Dermis microvascular lymphatic vessel endothelial cell (primary cell): ENCODE measurements around the gene KRTAP5-11. TPM values are rescaled to one million over a fixed set of nuclear protein-coding genes. Genes with fewer than 3 reads are reported as not detected.
"Not testable (repeated sequence)": the region's sequence is repeated elsewhere in the genome, so short reads cannot be mapped to it uniquely, and the experiment has no call there.

Experiments used
- DNase-seq, 2 donors: peaks; one replicate each; pipeline versions ENCODE4 v3.0.0 to v3.0.0-alpha.2; 2010; ENCODE audit warnings: low read depth in 2 of 2
- total RNA-seq: library from RNA; depleted of rRNA; stranded (reverse); fragments of >200 nt; gene quantifications from 2 replicates; pipeline ENCODE4 v1.2.1, GENCODE V29; 2014

Gene KRTAP5-11, protein sequence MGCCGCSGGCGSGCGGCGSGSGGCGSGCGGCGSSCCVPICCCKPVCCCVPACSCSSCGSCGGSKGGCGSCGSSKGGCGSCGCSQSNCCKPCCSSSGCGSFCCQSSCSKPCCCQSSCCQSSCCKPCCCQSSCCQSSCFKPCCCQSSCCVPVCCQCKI
- not detected in 2 replicates for total RNA-seq

GRCh38 chr11:71582309-71582895 is at the start of gene KRTAP5-11:
KRTAP5-11 (minus strand) TSS chr11:71582875; CDS start chr11:71582837, 38 bp downstream.
- DNase-seq, result no peak

DNA sequence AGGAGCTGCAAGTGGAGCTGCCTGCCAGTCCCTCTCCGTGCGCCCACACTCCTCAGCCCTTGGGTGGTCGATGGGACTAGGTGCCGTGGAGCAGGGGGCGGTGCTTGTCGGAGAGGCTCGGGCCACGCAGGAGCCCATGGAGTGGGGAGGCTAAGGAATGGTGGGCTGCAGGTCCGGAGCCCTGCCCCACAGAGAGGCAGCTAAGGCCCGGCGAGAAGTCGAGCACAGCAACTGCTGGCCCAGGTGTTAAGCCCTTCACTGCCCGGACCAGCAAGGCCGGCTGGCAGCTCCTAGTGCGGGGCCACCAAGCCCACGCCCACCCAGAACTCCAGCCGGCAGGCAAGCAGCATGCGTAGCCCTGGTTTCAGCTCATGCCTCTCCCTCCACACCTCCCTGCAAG is 48.9 kb upstream of the KRTAP5-11 start:
- DNase-seq, result not testable (repeated sequence)

DNA sequence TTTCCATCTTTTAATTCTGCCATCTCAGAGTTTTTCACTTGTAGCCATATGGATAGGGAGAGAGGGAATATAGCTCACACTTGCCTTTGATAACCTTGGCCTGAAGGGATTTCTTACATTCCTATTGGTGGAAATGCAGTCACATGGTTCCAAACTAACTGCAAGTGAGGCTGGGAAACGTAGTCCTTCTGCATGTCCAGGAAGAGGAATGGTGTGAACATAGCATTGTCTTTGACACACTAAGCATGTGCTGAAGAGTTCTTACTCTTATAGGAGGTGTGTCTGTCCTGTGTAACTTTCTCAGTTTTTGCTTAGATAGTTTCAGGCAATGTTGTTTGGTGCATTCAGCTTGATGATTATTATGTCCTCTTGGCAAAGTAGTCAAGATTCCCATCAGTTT is 47.4 kb upstream of the KRTAP5-11 start:
- peak in 1 of 2 donors; percentile 12 for DNase-seq

DNA sequence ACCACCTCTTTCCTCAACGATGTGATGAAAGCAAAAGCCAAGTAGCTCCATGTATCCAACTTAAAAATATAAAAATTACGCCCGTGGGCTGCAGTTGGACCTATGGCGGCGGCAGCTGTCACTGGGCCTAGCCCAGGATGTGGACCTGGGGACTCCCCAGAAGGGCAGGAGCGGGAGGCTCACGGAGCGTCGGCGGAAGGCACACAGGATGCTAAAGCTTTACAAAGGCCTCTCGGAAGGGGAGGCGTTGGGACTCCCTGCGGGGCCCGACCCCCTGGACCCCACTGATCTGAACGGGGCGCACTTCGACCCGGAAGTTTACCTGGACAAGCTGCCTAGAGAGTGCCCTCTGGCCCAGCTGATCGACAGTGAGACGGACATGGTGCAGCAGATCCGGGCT is 46.3 kb upstream of the KRTAP5-11 start:
- not testable (repeated sequence) for DNase-seq

DNA sequence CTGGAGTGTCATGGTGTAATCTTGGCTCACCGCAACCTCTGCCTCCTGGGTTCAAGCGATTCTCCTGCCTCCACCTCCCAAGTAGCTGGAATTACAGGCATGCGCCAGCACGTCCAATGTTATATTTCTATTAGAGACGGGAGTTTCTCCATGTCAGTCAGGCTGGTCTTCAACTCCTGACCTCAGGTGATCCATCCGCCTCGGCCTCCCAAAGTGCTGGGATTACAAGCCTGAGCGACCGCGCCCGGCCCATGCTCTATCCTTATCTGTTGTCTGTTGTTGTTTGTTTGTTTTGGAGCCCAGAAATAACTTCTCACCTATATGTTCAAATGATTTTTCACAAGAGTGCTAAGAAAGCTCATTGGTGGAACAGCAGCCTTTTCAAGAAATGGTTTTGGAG is 40.6 kb upstream of the KRTAP5-11 start:
- DNase-seq, result not testable (repeated sequence)

- not testable (repeated sequence) for DNase-seq
These were observed 39.9 kb upstream of the KRTAP5-11 start for GRCh38 chr11:71622561-71622960.

GRCh38 chr11:71615003-71615402 is 32.3 kb upstream of the KRTAP5-11 start:
- DNase-seq, result not testable (repeated sequence)

DNA sequence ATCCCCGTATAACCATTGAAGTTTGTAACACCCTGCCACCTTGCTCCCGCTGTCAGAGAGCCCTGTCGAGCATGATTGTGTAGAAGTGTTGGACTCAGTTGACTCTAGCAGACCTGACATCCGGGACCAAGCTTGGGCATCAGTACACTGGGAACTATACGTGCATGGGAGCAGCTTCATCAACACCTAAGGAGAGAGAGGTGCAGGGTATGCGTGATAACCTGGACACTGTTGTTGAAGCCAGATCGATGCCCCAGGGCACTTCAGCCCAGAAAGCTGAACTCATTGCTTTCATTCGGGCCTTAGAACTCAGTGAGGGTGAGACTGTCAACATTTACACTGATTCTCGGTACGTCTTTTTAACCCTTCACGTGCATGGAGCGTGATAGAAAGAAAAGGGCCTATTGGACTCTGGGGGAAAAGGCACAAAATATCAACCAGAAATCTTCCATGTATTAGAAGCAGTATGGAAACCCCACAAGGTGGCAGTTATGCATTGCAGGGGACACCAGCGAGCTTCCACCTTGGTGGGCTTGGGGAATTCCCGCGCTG is 31.8 kb upstream of the KRTAP5-11 start:
- not testable (repeated sequence) for DNase-seq

DNA sequence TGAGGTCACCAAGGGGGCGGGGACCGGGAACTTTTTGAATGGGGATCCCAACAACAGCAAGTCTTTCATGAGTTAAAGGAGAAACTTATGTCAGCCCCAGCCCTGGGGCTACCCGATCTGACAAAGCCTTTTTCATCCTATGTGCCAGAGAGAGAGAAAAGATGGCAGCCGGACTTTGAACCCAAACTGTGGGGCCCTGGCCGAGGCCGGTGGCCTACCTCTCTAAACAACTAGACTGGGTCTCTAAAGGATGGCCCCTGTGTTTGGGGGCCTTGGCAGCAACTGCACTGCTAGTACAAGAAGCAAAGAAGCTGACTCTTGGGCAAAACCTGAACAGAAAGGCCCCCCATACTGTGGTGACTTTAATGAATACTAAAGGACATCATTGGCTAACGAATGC is 31.3 kb upstream of the KRTAP5-11 start:
- not testable (repeated sequence) for DNase-seq

DNA sequence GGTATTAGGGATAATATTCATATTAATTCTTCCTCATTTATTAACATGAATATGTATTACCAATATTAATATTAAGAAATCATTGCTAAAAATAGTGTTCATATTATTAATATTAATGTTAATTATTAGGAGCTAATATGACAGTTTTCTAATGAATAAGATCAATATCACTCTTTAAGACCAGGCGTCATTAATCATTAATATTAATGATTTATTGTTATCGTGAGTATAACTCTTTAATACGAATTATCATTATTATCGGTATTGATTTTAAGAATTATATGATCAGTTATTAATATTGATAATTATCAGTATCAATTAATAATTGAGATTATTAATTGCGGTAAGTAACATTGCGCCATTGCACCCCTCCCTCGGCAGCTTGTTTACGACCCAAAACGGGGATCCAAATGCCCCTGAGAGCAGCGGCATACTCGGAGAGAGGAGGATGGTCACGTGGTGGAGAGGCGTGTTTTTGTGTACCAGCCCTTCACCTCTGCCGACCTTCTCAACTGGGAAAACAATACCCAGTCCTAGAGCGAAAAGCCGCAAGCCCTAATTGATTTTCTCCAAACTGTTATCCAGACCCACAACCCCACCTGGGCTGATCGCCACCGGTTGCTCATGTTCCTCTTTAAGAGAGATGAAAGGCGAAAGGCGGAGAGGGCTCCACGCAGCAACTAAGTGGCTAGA is 28.7 kb upstream of the KRTAP5-11 start:
- DNase-seq, result not testable (repeated sequence)

GRCh38 chr11:71608272-71608671 is 25.6 kb upstream of the KRTAP5-11 start:
- DNase-seq, result not testable (repeated sequence)

GRCh38 chr11:71607520-71608216 is 25.0 kb upstream of the KRTAP5-11 start:
- DNase-seq, result not testable (repeated sequence)

DNA sequence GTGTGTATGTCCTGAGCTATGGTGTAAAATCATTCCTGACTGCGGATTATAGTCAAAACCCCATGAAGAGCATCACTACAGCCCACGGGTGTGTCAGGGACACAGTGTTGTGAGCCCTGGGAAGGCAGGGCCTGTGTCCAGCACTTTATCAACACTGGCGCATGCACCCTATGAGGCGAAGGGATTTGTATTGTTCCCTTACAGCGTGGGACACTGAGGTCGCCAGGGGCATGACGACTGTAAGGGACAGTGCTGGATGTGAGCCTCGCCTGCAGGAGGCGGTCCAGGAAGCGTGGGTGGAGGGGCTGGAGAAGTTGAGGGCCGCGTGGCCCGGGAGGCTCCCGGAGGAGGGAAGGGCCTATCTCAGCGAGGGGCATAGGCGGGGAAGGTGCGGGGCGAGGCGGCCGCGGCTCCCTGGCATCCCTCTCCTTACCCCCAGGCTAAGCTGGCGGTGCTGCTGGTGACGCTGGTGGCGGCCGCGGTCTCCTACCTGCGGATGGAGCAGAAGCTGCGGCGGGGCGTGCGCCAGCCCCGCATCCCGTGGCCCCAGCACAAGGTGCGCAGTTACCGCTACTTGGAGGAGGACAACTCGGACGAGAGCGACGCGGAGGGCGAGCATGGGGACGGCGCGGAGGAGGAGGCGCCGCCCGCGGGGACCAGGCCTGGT is 24.3 kb upstream of the KRTAP5-11 start:
- DNase-seq, result not testable (repeated sequence)

DNA sequence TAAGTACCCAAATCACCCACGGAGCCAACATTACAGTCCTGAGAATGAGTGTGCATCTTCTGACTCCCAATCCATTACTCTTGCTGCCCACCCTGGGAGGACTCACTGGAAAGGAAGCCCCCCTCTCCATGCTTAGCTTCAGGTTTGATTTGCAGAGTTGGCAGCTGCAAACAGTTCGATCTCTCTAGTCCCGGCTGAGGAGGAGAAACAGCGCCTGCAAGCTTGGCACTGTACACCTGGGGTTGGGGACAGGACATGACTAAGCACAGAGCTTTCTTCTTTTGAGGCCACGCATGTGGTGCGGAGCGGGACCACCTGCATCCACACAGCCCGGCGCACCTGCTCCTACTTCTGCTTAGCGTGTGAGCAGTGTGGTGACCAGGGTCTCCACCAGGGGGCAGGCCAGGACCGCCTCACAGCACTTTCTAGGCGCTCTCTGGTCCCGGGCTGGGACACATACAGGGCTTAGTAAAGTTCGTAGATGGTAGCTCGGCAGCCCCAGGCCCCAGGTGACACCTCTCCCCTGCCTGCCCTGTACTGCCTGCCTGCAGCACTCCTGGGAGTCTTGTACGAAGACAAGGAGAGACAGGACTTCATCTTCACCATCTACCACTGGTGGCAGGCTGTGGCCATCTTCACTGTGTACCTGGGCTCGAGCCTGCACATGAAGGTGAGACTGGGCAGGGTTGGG is 22.3 kb upstream of the KRTAP5-11 start:
- DNase-seq, result not testable (repeated sequence)

DNA sequence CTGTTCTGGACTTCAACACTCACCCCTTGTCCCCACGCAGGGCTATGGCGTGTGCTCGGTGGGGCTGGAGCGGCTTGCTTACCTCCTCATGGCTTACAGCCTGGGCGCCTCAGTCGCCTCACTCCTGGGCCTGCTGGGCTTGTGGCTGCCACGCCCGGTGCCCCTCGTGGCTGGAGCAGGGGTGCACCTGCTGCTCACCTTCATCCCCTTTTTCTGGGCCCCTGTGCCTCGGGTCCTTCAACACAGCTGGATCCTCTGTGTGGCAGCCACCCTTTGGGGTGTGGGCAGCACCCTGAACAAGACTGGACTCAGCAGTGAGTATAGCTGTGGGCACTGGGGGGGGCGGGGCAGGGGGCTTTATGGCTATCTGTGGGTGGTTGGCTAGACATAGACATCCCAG is 20.5 kb upstream of the KRTAP5-11 start:
- not testable (repeated sequence) for DNase-seq

DNA sequence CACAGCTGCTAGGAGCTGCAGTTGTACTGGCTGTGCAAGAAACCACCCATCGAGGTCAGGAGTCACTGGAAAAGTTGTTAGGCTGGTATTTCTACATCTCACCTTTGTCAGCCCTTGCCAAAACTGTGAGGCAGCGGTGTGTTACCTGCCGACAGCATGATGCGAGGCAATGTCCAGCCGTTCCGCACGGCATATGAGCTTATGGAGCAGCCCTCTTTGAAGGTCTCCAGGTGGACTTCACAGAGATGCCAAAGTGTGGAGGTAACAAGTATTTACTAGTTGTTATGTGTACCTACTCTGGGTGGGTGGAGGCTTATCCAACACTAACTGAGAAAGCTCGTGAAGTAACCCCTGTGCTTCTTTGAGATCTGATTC is 6.9 kb upstream of the KRTAP5-11 start:
- not testable (repeated sequence) for DNase-seq

DNA sequence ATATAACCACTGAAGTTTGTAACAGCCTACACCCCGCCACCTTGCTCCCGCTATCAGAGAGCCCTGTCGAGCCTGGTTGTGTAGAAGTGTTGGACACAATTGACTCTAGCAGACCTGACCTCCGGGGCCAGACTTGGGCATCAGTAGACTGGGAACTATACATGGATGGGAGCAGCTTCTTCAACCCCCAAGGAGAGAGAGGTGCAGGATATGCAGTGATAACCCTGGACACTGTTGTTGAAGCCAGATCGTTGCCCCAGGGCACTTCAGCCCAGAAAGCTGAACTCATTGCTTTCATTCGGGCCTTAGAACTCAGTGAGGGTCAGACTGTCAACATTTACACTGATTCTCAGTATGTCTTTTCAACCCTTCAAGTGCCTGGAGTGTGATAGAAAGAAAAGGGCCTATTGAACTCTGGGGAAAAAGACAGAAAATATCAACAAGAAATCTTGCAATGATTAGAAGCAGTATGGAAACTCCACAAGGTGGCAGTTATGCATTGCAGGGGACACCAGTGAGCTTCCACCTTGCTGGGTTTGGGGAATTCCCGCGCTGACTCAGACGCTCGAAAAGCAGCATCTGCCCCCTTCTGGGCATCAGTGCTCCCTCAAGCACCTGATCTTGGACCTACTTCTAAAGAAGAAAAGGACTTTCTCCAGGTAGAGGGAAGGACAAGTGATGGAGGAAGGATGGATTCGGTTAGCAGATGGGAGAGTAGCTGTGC is 6.3 kb upstream of the KRTAP5-11 start:
- not testable (repeated sequence) for DNase-seq

DNA sequence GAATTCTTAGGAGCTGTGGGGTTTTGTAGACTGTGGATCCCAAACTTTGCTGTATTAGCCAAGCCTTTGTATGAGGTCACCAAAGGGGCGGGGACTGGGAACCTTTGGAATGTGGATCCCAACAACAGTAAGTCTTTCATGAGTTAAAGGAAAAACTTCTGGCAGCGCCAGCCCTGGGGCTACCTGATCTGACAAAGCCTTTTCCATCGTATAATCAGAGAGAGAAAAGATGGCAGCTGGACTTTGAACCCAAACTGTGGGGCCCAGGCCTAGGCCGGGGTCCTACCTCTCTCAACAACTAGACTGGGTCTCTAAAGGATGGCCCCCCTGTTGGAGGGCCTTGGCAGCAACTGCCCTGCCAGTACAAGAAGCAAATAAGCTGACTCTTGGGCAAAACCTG is 5.6 kb upstream of the KRTAP5-11 start:
- not testable (repeated sequence) for DNase-seq

DNA sequence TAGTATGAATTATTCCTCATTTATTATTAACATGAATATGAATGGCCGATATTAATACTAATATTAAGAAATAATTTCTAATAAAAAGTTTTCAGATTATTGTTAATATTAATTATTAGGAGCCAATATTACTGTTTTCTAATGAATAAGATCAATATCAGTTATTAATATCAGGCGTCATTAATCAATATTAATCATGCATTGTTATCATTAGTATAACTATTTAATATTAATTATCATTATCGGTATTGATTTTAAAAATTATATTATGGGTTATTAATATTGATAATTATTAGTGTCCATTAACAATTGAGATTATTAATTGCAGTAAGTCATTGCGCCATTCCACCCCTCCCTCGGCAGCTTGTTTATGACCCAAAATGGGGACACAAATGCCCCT is 3.0 kb upstream of the KRTAP5-11 start:
- DNase-seq, result not testable (repeated sequence)

GRCh38 chr11:71582969-71583368 is 294 bp upstream of the KRTAP5-11 start:
- not testable (repeated sequence) for DNase-seq
